Esophagus squamous epithelium (tissue), 5 donors: Measurements from ENCODE around the gene PCDHA3. TPM values are rescaled to one million over a fixed set of nuclear protein-coding genes. Genes with fewer than 3 reads are reported as not detected.
"Not testable (repeated sequence)": the region's sequence is repeated elsewhere in the genome, so short reads cannot be mapped to it uniquely, and the experiment has no call there.

Experiments
- DNase-seq: peaks from one replicate; lab custom pipeline; 2025; lab: John Stamatoyannopoulos, UW
- H3K27ac ChIP-seq, 4 donors: fragments of 200-600 bp; sonication (generic); one replicate each; pipeline ENCODE4 v1.5.1; 2016 to 2019; ENCODE audit warnings: mild to moderate bottlenecking in 1 of 4
- H3K27me3 ChIP-seq, 4 donors: fragments of 200-600 bp; sonication (generic); 1 replicate in 3 of 4; 2 replicates in 1 of 4; pipeline versions ENCODE4 v1.5.1 to v1.6.0; 2017 to 2021; ENCODE audit warnings: antibody characterized with exemption in 1 of 4
- H3K36me3 ChIP-seq, 3 donors: fragments of 200-600 bp; sonication (generic); one replicate each; pipeline ENCODE4 v1.5.1; 2016 to 2019
- H3K4me1 ChIP-seq, 3 donors: fragments of 200-600 bp; sonication (generic); one replicate each; pipeline ENCODE4 v1.5.1; 2017 to 2019
- H3K4me3 ChIP-seq, 4 donors: fragments of 200-600 bp; sonication (generic); 1 replicate in 3 of 4; 2 replicates in 1 of 4; pipeline ENCODE4 v1.5.1; 2016 to 2019; ENCODE audit warnings: mild to moderate bottlenecking in 2 of 4, moderate library complexity in 1 of 4
- H3K9me3 ChIP-seq, 3 donors: fragments of 200-600 bp; sonication (generic); one replicate each; pipeline ENCODE4 v1.5.1; 2016 to 2019
- POLR2A ChIP-seq, 4 donors: fragments of 450-650 bp; IDR thresholded peaks; one replicate each; pipeline ENCODE4 v1.6.1; 2017; ENCODE audit warnings: antibody characterized with exemption in 4 of 4, mild to moderate bottlenecking in 4 of 4, moderate library complexity in 3 of 4
- WGBS, 2 donors: methylation state at CpG; one replicate each; pipeline ENCODE4 v1.1.5; 2018; 5-methylcytosine and 5-hydroxymethylcytosine counted together
- intact Hi-C: fragments of 100-400 bp; cut with DNase I; formaldehyde crosslinking; loops from one replicate; pipeline ENCODE4 v1.15.0; 2022
- total RNA-seq, 4 donors: library from RNA; depleted of rRNA; stranded (reverse); fragments of >200 nt; gene quantifications; one replicate each; pipeline ENCODE4 v1.1.0, GENCODE V29; 2016
- TF ChIP-seq, protein P1 (sequence below), 6 experiments: fragments of 450-650 bp in 4 of 6; fragments of 200-600 bp in 2 of 6; sonication (generic) in 2 of 6; IDR thresholded peaks; one replicate each; pipeline ENCODE4 v1.5.1; 2016 to 2019; ENCODE audit warnings: antibody characterized with exemption in 6 of 6, mild to moderate bottlenecking in 4 of 6, moderate library complexity in 4 of 6
- donor health status: DM: yes; HTN: yes; CAD: no.

PCDHA3 gene
- total RNA-seq, 4 donors from 2014 or later = 0.09 to 0.19 (median 0.18) TPM; not detected in 1

DNA sequence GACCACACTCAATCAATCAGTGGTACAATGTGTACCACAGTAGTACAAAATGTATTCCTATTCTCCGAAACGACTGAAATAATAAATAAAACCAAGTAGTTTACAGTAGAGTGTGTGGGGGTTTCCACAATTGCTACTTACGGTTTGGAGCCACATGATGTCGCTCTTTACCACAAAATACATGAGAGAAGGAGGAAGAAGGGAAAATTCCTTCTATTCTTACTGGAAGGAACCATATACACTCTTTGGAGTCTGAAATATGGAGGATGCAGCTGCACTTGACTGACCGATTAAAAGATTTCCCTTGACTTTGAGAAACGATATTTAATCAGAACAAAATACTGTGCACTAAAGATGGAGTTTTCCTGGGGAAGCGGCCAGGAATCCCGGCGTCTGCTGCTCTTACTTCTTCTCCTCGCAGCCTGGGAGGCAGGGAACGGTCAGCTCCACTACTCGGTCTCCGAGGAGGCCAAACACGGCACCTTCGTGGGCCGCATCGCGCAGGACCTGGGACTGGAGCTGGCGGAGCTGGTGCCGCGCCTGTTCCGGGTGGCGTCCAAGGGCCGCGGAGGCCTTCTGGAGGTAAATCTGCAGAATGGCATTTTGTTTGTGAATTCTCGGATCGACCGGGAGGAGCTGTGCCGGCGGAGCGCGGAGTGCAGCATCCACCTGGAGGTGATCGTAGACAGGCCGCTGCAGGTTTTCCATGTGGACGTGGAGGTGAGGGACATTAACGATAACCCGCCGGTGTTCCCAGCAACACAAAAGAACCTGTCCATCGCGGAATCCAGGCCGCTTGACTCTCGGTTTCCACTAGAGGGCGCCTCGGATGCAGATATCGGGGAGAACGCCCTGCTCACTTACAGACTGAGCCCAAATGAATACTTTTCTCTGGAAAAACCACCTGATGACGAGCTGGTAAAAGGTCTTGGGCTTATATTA lies 6.2 kb downstream of the PCDHA3 start, which contains the start of gene PCDHA4:
Gene PCDHA4 (plus strand): TSS at position 235 of the 942 bp plus-strand sequence.
- TF ChIP-seq, protein P1, sequence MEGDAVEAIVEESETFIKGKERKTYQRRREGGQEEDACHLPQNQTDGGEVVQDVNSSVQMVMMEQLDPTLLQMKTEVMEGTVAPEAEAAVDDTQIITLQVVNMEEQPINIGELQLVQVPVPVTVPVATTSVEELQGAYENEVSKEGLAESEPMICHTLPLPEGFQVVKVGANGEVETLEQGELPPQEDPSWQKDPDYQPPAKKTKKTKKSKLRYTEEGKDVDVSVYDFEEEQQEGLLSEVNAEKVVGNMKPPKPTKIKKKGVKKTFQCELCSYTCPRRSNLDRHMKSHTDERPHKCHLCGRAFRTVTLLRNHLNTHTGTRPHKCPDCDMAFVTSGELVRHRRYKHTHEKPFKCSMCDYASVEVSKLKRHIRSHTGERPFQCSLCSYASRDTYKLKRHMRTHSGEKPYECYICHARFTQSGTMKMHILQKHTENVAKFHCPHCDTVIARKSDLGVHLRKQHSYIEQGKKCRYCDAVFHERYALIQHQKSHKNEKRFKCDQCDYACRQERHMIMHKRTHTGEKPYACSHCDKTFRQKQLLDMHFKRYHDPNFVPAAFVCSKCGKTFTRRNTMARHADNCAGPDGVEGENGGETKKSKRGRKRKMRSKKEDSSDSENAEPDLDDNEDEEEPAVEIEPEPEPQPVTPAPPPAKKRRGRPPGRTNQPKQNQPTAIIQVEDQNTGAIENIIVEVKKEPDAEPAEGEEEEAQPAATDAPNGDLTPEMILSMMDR (IDR thresholded peaks at IDR 0.05) = peak in 2 of 6 experiments; percentile 17 to 29
- no peak for TF ChIP-seq POLR2A (IDR thresholded peaks at IDR 0.05)
- H3K27me3 ChIP-seq = peaks cover 0 to 22% (median 0%) of the 10 kb centered on the region in 4 donors
- no peaks in the 10 kb centered on the region for H3K4me1 ChIP-seq
- H3K27ac ChIP-seq = peak within 1 kb of the TSS in 1 of 4 donors; percentile 34
- DNase-seq = no peak
- no peaks in the 10 kb centered on the region for H3K36me3 ChIP-seq
- peak within 1 kb of the TSS in 3 of 4 donors; percentile 35 to 54 (median 35) for H3K4me3 ChIP-seq
- H3K9me3 ChIP-seq = peaks cover 0 to 47% (median 23%) of the 10 kb centered on the region in 3 donors
- intact Hi-C loops = no loop called here
- WGBS, 2 donors = 24 to 38% methylated on average over 9 to 38 of the region's 47 CpGs

DNA sequence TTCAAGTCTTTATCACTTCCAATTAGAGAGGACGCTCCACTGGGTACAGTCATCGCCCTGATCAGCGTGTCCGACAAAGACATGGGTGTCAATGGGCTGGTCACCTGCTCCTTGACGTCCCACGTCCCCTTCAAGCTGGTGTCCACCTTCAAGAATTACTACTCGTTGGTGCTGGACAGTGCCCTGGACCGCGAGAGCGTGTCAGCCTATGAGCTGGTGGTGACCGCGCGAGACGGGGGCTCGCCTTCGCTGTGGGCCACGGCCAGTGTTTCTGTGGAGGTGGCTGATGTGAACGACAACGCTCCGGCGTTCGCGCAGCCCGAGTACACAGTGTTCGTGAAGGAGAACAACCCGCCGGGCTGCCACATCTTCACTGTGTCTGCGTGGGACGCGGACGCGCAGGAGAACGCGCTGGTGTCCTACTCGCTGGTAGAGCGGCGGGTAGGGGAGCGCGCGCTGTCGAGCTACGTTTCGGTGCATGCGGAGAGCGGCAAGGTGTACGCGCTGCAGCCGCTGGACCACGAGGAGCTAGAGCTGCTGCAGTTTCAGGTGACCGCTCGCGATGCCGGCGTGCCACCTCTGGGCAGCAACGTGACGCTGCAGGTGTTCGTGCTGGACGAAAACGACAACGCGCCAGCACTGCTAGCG lies 7.5 kb downstream of the PCDHA3 start:
- H3K27ac ChIP-seq, H3K4me1 ChIP-seq, H3K36me3 ChIP-seq, H3K4me3 ChIP-seq, DNase-seq, intact Hi-C loops: not testable (repeated sequence)
- WGBS, 2 donors = 70 to 75% methylated on average over 5 to 52 of the region's 62 CpGs
- peaks cover 0 to 10% (median 0%) of the 10 kb centered on the region in 4 donors for H3K27me3 ChIP-seq
- peaks cover 0 to 34% (median 11%) of the 10 kb centered on the region in 3 donors for H3K9me3 ChIP-seq

GRCh38 chr5:140808889-140809291 lies 8.0 kb downstream of the PCDHA3 start:
- TF ChIP-seq POLR2A (IDR thresholded peaks at IDR 0.05) = no peak
- TF ChIP-seq, protein P1 (IDR thresholded peaks at IDR 0.05) = no peak
- 76 to 96% methylated on average over 5 to 6 of the region's 43 CpGs for WGBS, 2 donors
- intact Hi-C loops = no loop called here
- no peak for DNase-seq
- H3K9me3 ChIP-seq = peaks cover 0 to 32% (median 9%) of the 10 kb centered on the region in 3 donors
- H3K4me1 ChIP-seq = no peaks in the 10 kb centered on the region
- H3K4me3 ChIP-seq = no peak overlapping the region
- H3K27me3 ChIP-seq = peaks cover 0 to 10% (median 0%) of the 10 kb centered on the region in 4 donors
- H3K27ac ChIP-seq = no peak overlapping the region
- H3K36me3 ChIP-seq = no peaks in the 10 kb centered on the region

DNA sequence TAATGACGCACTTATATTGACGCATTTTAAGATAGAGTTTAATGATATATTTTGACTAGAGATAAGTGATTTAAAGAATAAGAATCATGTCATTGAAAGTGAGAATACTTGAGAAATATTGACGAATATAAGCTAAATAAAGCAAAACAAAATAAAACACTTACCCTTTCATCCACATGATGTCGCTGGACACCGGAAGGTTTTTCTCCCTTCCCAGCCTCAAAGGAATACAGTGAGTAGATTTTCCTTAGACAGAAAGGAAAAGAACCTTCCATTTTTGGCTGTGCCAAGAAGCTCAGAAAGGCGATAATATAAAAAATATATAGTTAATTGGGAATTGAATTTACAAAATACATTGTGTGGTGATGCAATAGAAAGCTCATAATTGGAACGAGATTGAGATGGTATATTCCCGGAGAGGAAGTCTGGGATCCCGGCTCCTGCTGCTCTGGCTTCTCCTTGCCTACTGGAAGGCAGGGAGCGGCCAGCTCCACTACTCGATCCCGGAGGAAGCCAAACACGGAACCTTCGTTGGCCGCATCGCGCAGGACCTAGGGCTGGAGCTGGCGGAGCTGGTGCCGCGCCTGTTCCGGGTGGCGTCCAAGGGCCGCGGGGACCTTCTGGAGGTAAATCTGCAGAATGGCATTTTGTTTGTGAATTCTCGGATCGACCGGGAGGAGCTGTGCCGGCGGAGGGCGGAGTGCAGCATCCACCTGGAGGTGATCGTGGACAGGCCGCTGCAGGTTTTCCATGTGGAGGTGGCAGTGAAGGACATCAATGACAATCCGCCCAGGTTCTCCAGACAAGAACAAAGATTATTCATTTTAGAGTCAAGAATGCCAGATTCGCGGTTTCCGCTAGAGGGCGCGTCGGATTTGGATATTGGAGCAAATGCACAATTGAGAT lies 20.8 kb downstream of the PCDHA3 start, which contains the start of gene PCDHA5:
Gene PCDHA5 (plus strand): TSS at position 239 of the 906 bp plus-strand sequence.
- Histone ChIP-seq H3K9me3 (peaks cover 0 to 31% (median 23%) of the 10 kb centered on the region in 3 donors), H3K4me1 (no peaks in the 10 kb centered on the region), H3K27me3 (peaks cover 0 to 29% (median 0%) of the 10 kb centered on the region in 4 donors), H3K27ac (no peak within 1 kb of the TSS), H3K4me3 (no peak within 1 kb of the TSS), H3K36me3 (no peaks in the 10 kb centered on the region)
- intact Hi-C loops = no loop called here
- DNase-seq = no peak
- 28 to 45% methylated on average over 22 to 24 of the region's 39 CpGs for WGBS, 2 donors
- TF ChIP-seq, protein P1 (IDR thresholded peaks at IDR 0.05) = peak in 1 of 6 experiments; percentile 34
- no peak for TF ChIP-seq POLR2A (IDR thresholded peaks at IDR 0.05)

- intact Hi-C loops = no loop called here
- Histone ChIP-seq H3K27ac (no peak overlapping the region), H3K9me3 (peaks cover 0 to 31% (median 23%) of the 10 kb centered on the region in 3 donors), H3K4me1 (no peaks in the 10 kb centered on the region), H3K36me3 (no peaks in the 10 kb centered on the region), H3K27me3 (peaks cover 0 to 33% (median 0%) of the 10 kb centered on the region in 4 donors), H3K4me3 (no peak overlapping the region)
- no peak for DNase-seq
- WGBS, 2 donors = 20 to 32% methylated on average over 6 of the region's 6 CpGs
- no peak for TF ChIP-seq POLR2A (IDR thresholded peaks at IDR 0.05)
- TF ChIP-seq, protein P1 (IDR thresholded peaks at IDR 0.05) = no peak
These were observed 21.4 kb downstream of the PCDHA3 start for GRCh38 chr5:140822281-140822629.

DNA sequence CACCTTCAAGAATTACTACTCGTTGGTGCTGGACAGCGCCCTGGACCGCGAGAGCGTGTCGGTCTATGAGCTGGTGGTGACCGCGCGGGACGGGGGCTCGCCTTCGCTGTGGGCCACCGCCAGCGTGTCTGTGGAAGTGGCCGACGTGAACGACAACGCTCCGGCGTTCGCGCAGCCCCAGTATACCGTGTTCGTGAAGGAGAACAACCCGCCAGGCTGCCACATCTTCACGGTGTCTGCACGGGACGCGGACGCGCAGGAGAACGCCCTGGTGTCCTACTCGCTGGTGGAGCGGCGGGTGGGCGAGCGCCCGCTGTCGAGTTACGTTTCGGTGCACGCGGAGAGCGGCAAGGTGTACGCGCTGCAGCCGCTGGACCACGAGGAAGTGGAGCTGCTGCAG lies 22.1 kb downstream of the PCDHA3 start:
- H3K36me3 ChIP-seq, H3K4me3 ChIP-seq, intact Hi-C loops, DNase-seq, H3K4me1 ChIP-seq, H3K27ac ChIP-seq: not testable (repeated sequence)
- peaks cover 0 to 35% (median 28%) of the 10 kb centered on the region in 3 donors for H3K9me3 ChIP-seq
- WGBS, 2 donors = 63 to 78% methylated on average over 22 to 29 of the region's 48 CpGs
- H3K27me3 ChIP-seq = peaks cover 0 to 40% (median 0%) of the 10 kb centered on the region in 4 donors
